ENCODE measurements around the gene ZNF853.

The ZNF853 gene

GRCh38 chr7:6612819-6613218, 2.6 kb upstream of the ZNF853 start:
- no peaks in the 10 kb centered on the region for H3K36me3 ChIP-seq (ENCODE audit: control insufficient read depth, low read depth, low read length)
- peaks cover 6% of the 10 kb centered on the region for H3K27me3 ChIP-seq (ENCODE audit: control insufficient read depth, insufficient read depth, low read length)
- H3K4me3 ChIP-seq (ENCODE audit: low read length), result no peak overlapping the region
- H3K27ac ChIP-seq (ENCODE audit: low read length), result no peak overlapping the region
- H3K4me1 ChIP-seq (ENCODE audit: control insufficient read depth, low read depth, low read length), result peaks cover 4% of the 10 kb centered on the region
- H3K9me3 ChIP-seq (ENCODE audit: control insufficient read depth, low read depth, low read length), result no peaks in the 10 kb centered on the region
- no peak overlapping the region for H3K9ac ChIP-seq (ENCODE audit: low read length)

- H3K9ac ChIP-seq (ENCODE audit: low read length), result no peak overlapping the region
- no peak overlapping the region for H3K27ac ChIP-seq (ENCODE audit: low read length)
- no peak overlapping the region for H3K4me3 ChIP-seq (ENCODE audit: low read length)
- H3K27me3 ChIP-seq (ENCODE audit: control insufficient read depth, insufficient read depth, low read length), result peaks cover 6% of the 10 kb centered on the region
- no peaks in the 10 kb centered on the region for H3K9me3 ChIP-seq (ENCODE audit: control insufficient read depth, low read depth, low read length)
- H3K36me3 ChIP-seq (ENCODE audit: control insufficient read depth, low read depth, low read length), result no peaks in the 10 kb centered on the region
- H3K4me1 ChIP-seq (ENCODE audit: control insufficient read depth, low read depth, low read length), result peaks cover 4% of the 10 kb centered on the region
Observed at GRCh38 chr7:6613706-6614105, 1.7 kb upstream of the ZNF853 start.

GRCh38 chr7:6615723-6616555, 529 bp downstream of the ZNF853 start:
- Histone ChIP-seq H3K4me3 (ENCODE audit: low read length) (peak overlapping the region; percentile 61), H3K4me1 (ENCODE audit: control insufficient read depth, low read depth, low read length) (peaks cover 4% of the 10 kb centered on the region), H3K36me3 (ENCODE audit: control insufficient read depth, low read depth, low read length) (no peaks in the 10 kb centered on the region), H3K27me3 (ENCODE audit: control insufficient read depth, insufficient read depth, low read length) (peaks cover 6% of the 10 kb centered on the region), H3K9me3 (ENCODE audit: control insufficient read depth, low read depth, low read length) (no peaks in the 10 kb centered on the region), H3K27ac (ENCODE audit: low read length) (no peak overlapping the region), H3K9ac (ENCODE audit: low read length) (no peak overlapping the region)

- H3K4me1 ChIP-seq (ENCODE audit: control insufficient read depth, low read depth, low read length), result peaks cover 4% of the 10 kb centered on the region
- H3K36me3 ChIP-seq (ENCODE audit: control insufficient read depth, low read depth, low read length), result peaks cover 8% of the 10 kb centered on the region
- no peak overlapping the region for H3K27ac ChIP-seq (ENCODE audit: low read length)
- H3K4me3 ChIP-seq (ENCODE audit: low read length), result no peak overlapping the region
- no peak overlapping the region for H3K9ac ChIP-seq (ENCODE audit: low read length)
- H3K9me3 ChIP-seq (ENCODE audit: control insufficient read depth, low read depth, low read length), result no peaks in the 10 kb centered on the region
- peaks cover 6% of the 10 kb centered on the region for H3K27me3 ChIP-seq (ENCODE audit: control insufficient read depth, insufficient read depth, low read length)
Observed at GRCh38 chr7:6616854-6617643, 1.6 kb downstream of the ZNF853 start.

GRCh38 chr7:6618621-6619020, 3.2 kb downstream of the ZNF853 start:
- no peaks in the 10 kb centered on the region for H3K9me3 ChIP-seq (ENCODE audit: control insufficient read depth, low read depth, low read length)
- H3K27me3 ChIP-seq (ENCODE audit: control insufficient read depth, insufficient read depth, low read length), result peaks cover 5% of the 10 kb centered on the region
- H3K4me1 ChIP-seq (ENCODE audit: control insufficient read depth, low read depth, low read length), result peaks cover 4% of the 10 kb centered on the region
- H3K4me3 ChIP-seq (ENCODE audit: low read length), result no peak overlapping the region
- peaks cover 13% of the 10 kb centered on the region for H3K36me3 ChIP-seq (ENCODE audit: control insufficient read depth, low read depth, low read length)
- no peak overlapping the region for H3K27ac ChIP-seq (ENCODE audit: low read length)
- H3K9ac ChIP-seq (ENCODE audit: low read length), result no peak overlapping the region

- no peak overlapping the region for H3K27ac ChIP-seq (ENCODE audit: low read length)
Observed at GRCh38 chr7:6619961-6620360, 4.6 kb downstream of the ZNF853 start.

GRCh38 chr7:6621195-6622133, 6.1 kb downstream of the ZNF853 start:
- no peak overlapping the region for H3K4me3 ChIP-seq (ENCODE audit: low read length)
- no peak overlapping the region for H3K27ac ChIP-seq (ENCODE audit: low read length)

More at GRCh38 chr7:6619961-6620360, 4.6 kb downstream of the ZNF853 start:
- no peak overlapping the region for H3K9ac ChIP-seq (ENCODE audit: low read length)
- no peak overlapping the region for H3K4me3 ChIP-seq (ENCODE audit: low read length)
- peaks cover 13% of the 10 kb centered on the region for H3K36me3 ChIP-seq (ENCODE audit: control insufficient read depth, low read depth, low read length)
- no peaks in the 10 kb centered on the region for H3K9me3 ChIP-seq (ENCODE audit: control insufficient read depth, low read depth, low read length)
- no peaks in the 10 kb centered on the region for H3K27me3 ChIP-seq (ENCODE audit: control insufficient read depth, insufficient read depth, low read length)
- H3K4me1 ChIP-seq (ENCODE audit: control insufficient read depth, low read depth, low read length), result no peaks in the 10 kb centered on the region

GRCh38 chr7:6622134-6622710, 6.8 kb downstream of the ZNF853 start:
- Histone ChIP-seq H3K36me3 (ENCODE audit: control insufficient read depth, low read depth, low read length) (peaks cover 13% of the 10 kb centered on the region), H3K4me1 (ENCODE audit: control insufficient read depth, low read depth, low read length) (no peaks in the 10 kb centered on the region), H3K27ac (ENCODE audit: low read length) (no peak overlapping the region), H3K4me3 (ENCODE audit: low read length) (no peak overlapping the region), H3K27me3 (ENCODE audit: control insufficient read depth, insufficient read depth, low read length) (no peaks in the 10 kb centered on the region), H3K9me3 (ENCODE audit: control insufficient read depth, low read depth, low read length) (no peaks in the 10 kb centered on the region), H3K9ac (ENCODE audit: low read length) (no peak overlapping the region)

More at GRCh38 chr7:6621195-6622133, 6.1 kb downstream of the ZNF853 start:
- H3K36me3 ChIP-seq (ENCODE audit: control insufficient read depth, low read depth, low read length), result peaks cover 13% of the 10 kb centered on the region
- no peaks in the 10 kb centered on the region for H3K4me1 ChIP-seq (ENCODE audit: control insufficient read depth, low read depth, low read length)
- no peaks in the 10 kb centered on the region for H3K9me3 ChIP-seq (ENCODE audit: control insufficient read depth, low read depth, low read length)
- H3K27me3 ChIP-seq (ENCODE audit: control insufficient read depth, insufficient read depth, low read length), result no peaks in the 10 kb centered on the region
- H3K9ac ChIP-seq (ENCODE audit: low read length), result no peak overlapping the region

- Histone ChIP-seq H3K4me3 (ENCODE audit: low read length) (no peak overlapping the region), H3K36me3 (ENCODE audit: control insufficient read depth, low read depth, low read length) (peaks cover 13% of the 10 kb centered on the region), H3K27ac (ENCODE audit: low read length) (no peak overlapping the region), H3K9me3 (ENCODE audit: control insufficient read depth, low read depth, low read length) (no peaks in the 10 kb centered on the region), H3K9ac (ENCODE audit: low read length) (no peak overlapping the region), H3K27me3 (ENCODE audit: control insufficient read depth, insufficient read depth, low read length) (no peaks in the 10 kb centered on the region), H3K4me1 (ENCODE audit: control insufficient read depth, low read depth, low read length) (no peaks in the 10 kb centered on the region)
Observed at GRCh38 chr7:6623589-6624245, 8.3 kb downstream of the ZNF853 start.

- Histone ChIP-seq H3K9me3 (ENCODE audit: control insufficient read depth, low read depth, low read length) (no peaks in the 10 kb centered on the region), H3K9ac (ENCODE audit: low read length) (no peak overlapping the region), H3K27ac (ENCODE audit: low read length) (no peak overlapping the region), H3K4me1 (ENCODE audit: control insufficient read depth, low read depth, low read length) (no peaks in the 10 kb centered on the region), H3K27me3 (ENCODE audit: control insufficient read depth, insufficient read depth, low read length) (no peaks in the 10 kb centered on the region), H3K4me3 (ENCODE audit: low read length) (no peak overlapping the region), H3K36me3 (ENCODE audit: control insufficient read depth, low read depth, low read length) (peaks cover 13% of the 10 kb centered on the region)
Observed at GRCh38 chr7:6624246-6624611, 8.8 kb downstream of the ZNF853 start.

All from iPS-18a (cell line).